CD8-positive, alpha-beta memory T cell (primary cell): ENCODE results near the gene SIAH2. TPM values are rescaled to one million over a fixed set of nuclear protein-coding genes. Genes with fewer than 3 reads are reported as not detected.

Experiments used
- CTCF ChIA-PET: fragments of 350-600 bp; sonication (Branson Sonifier 250); formaldehyde crosslinking; loops from one replicate; lab custom pipeline; 2021; ENCODE audit warnings: antibody characterized with exemption; lab: Charles Lee
- POLR2A ChIA-PET: fragments of 350-600 bp; sonication (Branson Sonifier 250); formaldehyde crosslinking; loops from one replicate; lab custom pipeline; 2021; ENCODE audit warnings: antibody characterized with exemption; lab: Charles Lee
- DNase-seq, 5 donors: peaks; one replicate each; pipeline versions ENCODE4 v3.0.0 to v3.0.0-alpha.2; 2020 to 2022; ENCODE audit warnings: mixed read lengths in 1 of 5
- H3K27ac ChIP-seq: one replicate; pipeline ENCODE4 v1.7.0; 2013; ENCODE audit warnings: low read depth, mild to moderate bottlenecking, low read length, moderate library complexity
- H3K27me3 ChIP-seq: 2 replicates; pipeline ENCODE4 v1.7.0; 2013; ENCODE audit warnings: low read length, mild to moderate bottlenecking; ENCODE audit not compliant: insufficient read depth, poor library complexity, severe bottlenecking
- H3K36me3 ChIP-seq: 2 replicates; pipeline ENCODE4 v1.7.0; 2013; ENCODE audit warnings: mild to moderate bottlenecking, low read length, moderate library complexity; ENCODE audit not compliant: insufficient read depth
- H3K4me1 ChIP-seq: 2 replicates; pipeline ENCODE4 v1.7.0; 2013; ENCODE audit warnings: mild to moderate bottlenecking, low read length, moderate library complexity; ENCODE audit not compliant: insufficient read depth
- H3K4me3 ChIP-seq: 2 replicates; pipeline ENCODE4 v1.7.0; 2013; ENCODE audit warnings: mild to moderate bottlenecking, low read length
- H3K9me3 ChIP-seq: 2 replicates; pipeline ENCODE4 v1.7.0; 2013; ENCODE audit warnings: mild to moderate bottlenecking, low read length
- H3K27ac Mint-ChIP-seq, 8 donors: one replicate each; pipeline ENCODE4 v1.8.0; 2020 to 2021; ENCODE audit warnings: mixed read lengths in 8 of 8, mild to moderate bottlenecking in 6 of 8, inconsistent platforms in 3 of 8, moderate library complexity in 3 of 8
- H3K27me3 Mint-ChIP-seq, 2 donors: one replicate each; pipeline ENCODE4 v1.8.0; 2020 to 2021; ENCODE audit warnings: mixed read lengths in 2 of 2, mild to moderate bottlenecking in 1 of 2, moderate library complexity in 1 of 2
- H3K36me3 Mint-ChIP-seq, 3 donors: one replicate each; pipeline ENCODE4 v1.8.0; 2020 to 2021; ENCODE audit warnings: mixed read lengths in 3 of 3, inconsistent platforms in 1 of 3, mild to moderate bottlenecking in 1 of 3
- H3K4me1 Mint-ChIP-seq, 3 donors: one replicate each; pipeline ENCODE4 v1.8.0; 2020 to 2021; ENCODE audit warnings: mixed read lengths in 3 of 3, inconsistent platforms in 1 of 3, mild to moderate bottlenecking in 1 of 3
- H3K4me3 Mint-ChIP-seq, 7 donors: one replicate each; pipeline ENCODE4 v1.8.0; 2020 to 2021; ENCODE audit warnings: mixed read lengths in 7 of 7, mild to moderate bottlenecking in 6 of 7, moderate library complexity in 4 of 7, inconsistent platforms in 2 of 7
- H3K9me3 Mint-ChIP-seq, 5 donors: one replicate each; pipeline ENCODE4 v1.8.0; 2020 to 2022; ENCODE audit warnings: mixed read lengths in 5 of 5, mild to moderate bottlenecking in 3 of 5, moderate library complexity in 2 of 5, inconsistent platforms in 1 of 5
- polyA plus RNA-seq: library from polyadenylated mRNA; unstranded; fragments of 300-500 nt; fragmentation: Illumina TruSeq; gene quantifications from one replicate; pipeline ENCODE4 v1.2.3, GENCODE V29; 2021
- total RNA-seq, 2 experiments: library from RNA; stranded (reverse); gene quantifications; one replicate each; pipeline ENCODE4 v1.2.3, GENCODE V29; 2021

SIAH2 gene
- total and polyA plus RNA-seq, 3 experiments from 2014 or later: 48.1 to 115 (median 111) TPM

- Histone ChIP-seq H3K27ac (no peak overlapping the region), H3K4me1 (peaks cover 20% of the 10 kb centered on the region), H3K27me3 (no peaks in the 10 kb centered on the region), H3K4me3 (no peak overlapping the region), H3K36me3 (no peaks in the 10 kb centered on the region), H3K9me3 (no peaks in the 10 kb centered on the region)
- Mint-ChIP-seq H3K27me3 (no peaks in the 10 kb centered on the region), H3K27ac (peak overlapping the region in 2 of 8 donors; percentile 12 to 20), H3K4me3 (no peak overlapping the region), H3K36me3 (peaks cover 0 to 16% (median 9%) of the 10 kb centered on the region in 3 donors), H3K9me3 (no peaks in the 10 kb centered on the region), H3K4me1 (peaks cover 23 to 45% (median 33%) of the 10 kb centered on the region in 3 donors)
- CTCF ChIA-PET: no interaction called here
- DNase-seq: no peak
- POLR2A ChIA-PET: no interaction called here
These were observed 25.8 kb downstream of the SIAH2 start for GRCh38 chr3:150736903-150737832.

- Mint-ChIP-seq H3K36me3 (peaks cover 0 to 8% (median 8%) of the 10 kb centered on the region in 3 donors), H3K27me3 (no peaks in the 10 kb centered on the region), H3K4me3 (no peak overlapping the region), H3K4me1 (peaks cover 18 to 36% (median 26%) of the 10 kb centered on the region in 3 donors), H3K9me3 (no peaks in the 10 kb centered on the region), H3K27ac (no peak overlapping the region)
- no peaks in the 10 kb centered on the region for H3K27me3 ChIP-seq
- DNase-seq: no peak
- no peaks in the 10 kb centered on the region for H3K9me3 ChIP-seq
- no peak overlapping the region for H3K4me3 ChIP-seq
- ChIA-PET POLR2A (no interaction called here), CTCF (no interaction called here)
- H3K27ac ChIP-seq: no peak overlapping the region
- H3K4me1 ChIP-seq: peaks cover 20% of the 10 kb centered on the region
- no peaks in the 10 kb centered on the region for H3K36me3 ChIP-seq
These were observed 26.7 kb downstream of the SIAH2 start for GRCh38 chr3:150736316-150736719.

GRCh38 chr3:150734795-150735119 is 28.2 kb downstream of the SIAH2 start:
- ChIA-PET POLR2A (no interaction called here), CTCF (interaction anchor here (0.7 to 1.1 kb wide), 2 partner anchors 12 to 116 kb away, joined by 3 read pairs; no protein-coding TSS in a partner anchor)
- H3K36me3 Mint-ChIP-seq: peaks cover 0 to 6% (median 0%) of the 10 kb centered on the region in 3 donors
- H3K4me3 ChIP-seq: no peak overlapping the region
- H3K4me1 ChIP-seq: peaks cover 9% of the 10 kb centered on the region
- H3K27me3 Mint-ChIP-seq: no peaks in the 10 kb centered on the region
- H3K27ac ChIP-seq: no peak overlapping the region
- no peaks in the 10 kb centered on the region for H3K36me3 ChIP-seq
- H3K4me3 Mint-ChIP-seq: no peak overlapping the region
- H3K27me3 ChIP-seq: no peaks in the 10 kb centered on the region
- H3K9me3 ChIP-seq: no peaks in the 10 kb centered on the region
- H3K4me1 Mint-ChIP-seq: peaks cover 4 to 20% (median 10%) of the 10 kb centered on the region in 3 donors
- no peak overlapping the region for H3K27ac Mint-ChIP-seq
- DNase-seq: no peak
- H3K9me3 Mint-ChIP-seq: no peaks in the 10 kb centered on the region

GRCh38 chr3:150733936-150734794 is 28.8 kb downstream of the SIAH2 start:
- no peaks in the 10 kb centered on the region for H3K9me3 ChIP-seq
- H3K36me3 ChIP-seq: no peaks in the 10 kb centered on the region
- peak overlapping the region; percentile 14 for H3K27ac ChIP-seq
- Mint-ChIP-seq H3K9me3 (no peaks in the 10 kb centered on the region), H3K36me3 (peaks cover 0 to 6% (median 0%) of the 10 kb centered on the region in 3 donors), H3K4me3 (no peak overlapping the region), H3K4me1 (peaks cover 0 to 14% (median 4%) of the 10 kb centered on the region in 3 donors), H3K27me3 (no peaks in the 10 kb centered on the region), H3K27ac (no peak overlapping the region)
- peaks cover 3% of the 10 kb centered on the region for H3K4me1 ChIP-seq
- ChIA-PET CTCF (interaction anchor here (0.6 to 1.1 kb wide), 4 partner anchors 12 to 547 kb away, joined by 3 read pairs; no protein-coding TSS in a partner anchor), POLR2A (no interaction called here)
- no peak for DNase-seq
- no peak overlapping the region for H3K4me3 ChIP-seq
- no peaks in the 10 kb centered on the region for H3K27me3 ChIP-seq

GRCh38 chr3:150733373-150733935 is 29.5 kb downstream of the SIAH2 start:
- ChIA-PET POLR2A (no interaction called here), CTCF (interaction anchor here (0.9 kb wide), 1 partner anchor 12 kb away, joined by 3 read pairs; no protein-coding TSS in a partner anchor)
- Histone ChIP-seq H3K27ac (peak overlapping the region; percentile 14), H3K4me1 (no peaks in the 10 kb centered on the region), H3K27me3 (no peaks in the 10 kb centered on the region), H3K4me3 (no peak overlapping the region), H3K9me3 (no peaks in the 10 kb centered on the region), H3K36me3 (no peaks in the 10 kb centered on the region)
- no peak overlapping the region for H3K4me3 Mint-ChIP-seq
- DNase-seq: no peak
- no peaks in the 10 kb centered on the region for H3K9me3 Mint-ChIP-seq
- peaks cover 0 to 6% (median 0%) of the 10 kb centered on the region in 3 donors for H3K36me3 Mint-ChIP-seq
- H3K27me3 Mint-ChIP-seq: no peaks in the 10 kb centered on the region
- H3K27ac Mint-ChIP-seq: peak overlapping the region in 1 of 8 donors; percentile 62
- peaks cover 0 to 7% (median 0%) of the 10 kb centered on the region in 3 donors for H3K4me1 Mint-ChIP-seq

GRCh38 chr3:150729682-150730360 is 33.1 kb downstream of the SIAH2 start:
- ChIA-PET CTCF (interaction anchor here (1.2 to 2.2 kb wide), 2 partner anchors 31 to 58 kb away, joined by 3 to 6 read pairs; no protein-coding TSS in a partner anchor), POLR2A (interaction anchor here (1.0 kb wide), 1 partner anchor 33 kb away, joined by 5 read pairs; the partner anchor contains the start of gene SIAH2)
- Mint-ChIP-seq H3K27me3 (no peaks in the 10 kb centered on the region), H3K4me1 (no peaks in the 10 kb centered on the region), H3K36me3 (peaks cover 0 to 3% (median 0%) of the 10 kb centered on the region in 3 donors), H3K27ac (peak overlapping the region in 1 of 8 donors; percentile 36), H3K4me3 (no peak overlapping the region), H3K9me3 (no peaks in the 10 kb centered on the region)
- H3K27me3 ChIP-seq: no peaks in the 10 kb centered on the region
- H3K36me3 ChIP-seq: no peaks in the 10 kb centered on the region
- DNase-seq: no peak
- no peaks in the 10 kb centered on the region for H3K9me3 ChIP-seq
- H3K4me1 ChIP-seq: no peaks in the 10 kb centered on the region
- no peak overlapping the region for H3K4me3 ChIP-seq
- H3K27ac ChIP-seq: peak overlapping the region; percentile 38
